ENCODE data around the gene PUM2.
A peak's percentile ranks its signal among the peaks of the same experiment; 100 is the strongest.

Gene PUM2

DNA sequence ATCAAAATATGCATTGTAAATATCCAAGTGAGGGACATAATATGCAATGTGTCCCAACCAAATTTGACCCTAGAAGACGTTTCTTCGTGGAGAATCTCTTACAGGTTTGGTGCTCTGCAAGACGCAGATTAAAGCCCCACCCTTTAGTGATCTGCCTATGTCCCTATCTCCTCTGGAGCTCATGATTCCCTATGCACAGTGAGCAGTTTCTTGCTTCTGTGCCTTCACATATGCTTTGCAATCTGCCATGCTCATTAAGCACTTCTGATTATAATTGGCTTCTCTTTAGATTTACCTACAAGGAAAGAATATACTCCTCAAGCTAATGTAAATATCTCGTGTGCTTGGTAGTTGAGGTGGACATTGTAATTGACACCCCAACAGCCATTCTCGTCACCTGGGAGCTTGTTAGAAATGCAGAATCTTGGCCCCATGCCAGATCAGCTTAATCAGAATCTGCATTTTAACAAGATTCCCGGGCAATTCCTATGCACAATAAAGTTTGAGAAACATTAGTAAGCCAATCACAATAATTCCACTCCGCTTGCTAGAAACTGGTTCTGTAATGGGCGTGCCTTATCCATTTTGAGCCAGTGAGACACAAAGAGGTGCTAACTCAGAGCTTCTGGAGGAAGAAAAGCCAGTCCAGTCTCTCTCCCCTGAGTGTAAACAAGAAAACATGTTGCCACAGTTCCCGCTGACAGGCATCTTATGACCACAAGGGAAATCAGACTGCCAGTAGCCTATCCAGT, 2.8 kb upstream of the PUM2 start:
- peaks cover 27% of the 10 kb centered on the region for H3K4me1 ChIP-seq (ENCODE audit: control insufficient read depth, insufficient read depth, low read length, poor library complexity, severe bottlenecking)
- WGBS, 2 experiments (ENCODE audit: insufficient coverage in 2 of 2): 81 to 84% methylated on average over 7 to 9 of the region's 9 CpGs
- no peaks in the 10 kb centered on the region for H3K9me3 ChIP-seq (ENCODE audit: control insufficient read depth, low read length)
- peaks cover 4% of the 10 kb centered on the region for H3K36me3 ChIP-seq (ENCODE audit: control insufficient read depth, insufficient read depth, low read length)
- no peak overlapping the region for H3K4me3 ChIP-seq (ENCODE audit: extremely low read depth, insufficient read depth, low read length, poor library complexity, severe bottlenecking)
- peak overlapping the region; percentile 95 for H3K27ac ChIP-seq (ENCODE audit: low read depth, low read length, severe bottlenecking)

DNA sequence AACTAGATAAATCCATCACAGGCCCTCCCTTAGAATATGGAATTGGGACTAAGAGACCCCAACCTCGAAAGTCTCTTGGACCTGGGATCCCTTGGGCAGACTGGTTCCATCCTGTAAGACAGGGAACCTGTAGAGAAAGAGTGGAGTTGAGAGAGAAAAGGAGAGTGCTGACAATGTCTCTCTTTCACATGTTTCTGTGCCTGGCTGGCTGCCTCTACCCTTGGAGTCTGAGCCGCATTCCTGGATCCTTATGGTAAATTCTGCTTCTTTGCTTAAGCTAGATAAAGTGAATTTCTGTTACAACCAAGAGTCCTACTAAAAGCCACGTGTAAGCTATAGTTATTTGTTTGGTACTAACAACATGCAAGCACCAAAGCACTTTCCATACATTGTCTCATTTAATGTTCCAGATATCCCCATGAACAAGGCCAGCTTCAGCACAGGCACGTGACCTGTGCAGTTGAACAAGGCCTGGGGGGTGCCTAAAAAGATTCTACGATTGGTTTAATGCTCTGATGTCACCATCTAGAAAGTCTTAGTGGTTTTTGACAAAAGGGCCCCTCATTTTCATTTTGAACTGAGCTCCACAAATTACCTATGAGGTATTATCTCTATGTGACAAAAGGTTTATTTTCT, 2.1 kb upstream of the PUM2 start:
- H3K27ac ChIP-seq (ENCODE audit: low read depth, low read length, severe bottlenecking): peak overlapping the region; percentile 95
- peaks cover 30% of the 10 kb centered on the region for H3K4me1 ChIP-seq (ENCODE audit: control insufficient read depth, insufficient read depth, low read length, poor library complexity, severe bottlenecking)
- H3K36me3 ChIP-seq (ENCODE audit: control insufficient read depth, insufficient read depth, low read length): peaks cover 10% of the 10 kb centered on the region
- no peaks in the 10 kb centered on the region for H3K9me3 ChIP-seq (ENCODE audit: control insufficient read depth, low read length)
- WGBS, 2 experiments (ENCODE audit: insufficient coverage in 2 of 2): 87 to 95% methylated on average over 2 to 3 of the region's 5 CpGs
- no peak overlapping the region for H3K4me3 ChIP-seq (ENCODE audit: extremely low read depth, insufficient read depth, low read length, poor library complexity, severe bottlenecking)

DNA sequence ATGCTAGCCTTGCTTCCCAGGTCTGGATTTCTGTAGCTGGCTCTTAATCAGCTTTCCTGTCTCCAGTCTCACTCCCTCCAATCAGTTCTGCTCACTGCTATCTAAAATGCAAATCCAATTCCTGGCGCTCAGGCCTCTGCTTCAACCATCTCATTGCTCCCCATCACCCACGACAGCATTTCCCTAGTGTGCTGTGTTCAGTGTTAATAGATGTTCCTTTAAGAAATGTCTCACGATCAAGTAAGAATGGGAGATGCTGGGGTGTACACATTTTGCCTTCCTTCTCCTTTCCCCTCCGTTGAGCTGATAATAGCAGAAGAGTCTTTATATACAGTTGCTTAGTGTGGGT, 1.6 kb upstream of the PUM2 start:
- H3K4me1 ChIP-seq (ENCODE audit: control insufficient read depth, insufficient read depth, low read length, poor library complexity, severe bottlenecking): peaks cover 34% of the 10 kb centered on the region
- H3K9me3 ChIP-seq (ENCODE audit: control insufficient read depth, low read length): no peaks in the 10 kb centered on the region
- WGBS, 2 experiments (ENCODE audit: insufficient coverage in 2 of 2): no CpG with 5 or more reads among the region's 4 CpGs
- H3K4me3 ChIP-seq (ENCODE audit: extremely low read depth, insufficient read depth, low read length, poor library complexity, severe bottlenecking): peak overlapping the region; percentile 61
- H3K36me3 ChIP-seq (ENCODE audit: control insufficient read depth, insufficient read depth, low read length): peaks cover 12% of the 10 kb centered on the region
- peak overlapping the region; percentile 95 for H3K27ac ChIP-seq (ENCODE audit: low read depth, low read length, severe bottlenecking)

DNA sequence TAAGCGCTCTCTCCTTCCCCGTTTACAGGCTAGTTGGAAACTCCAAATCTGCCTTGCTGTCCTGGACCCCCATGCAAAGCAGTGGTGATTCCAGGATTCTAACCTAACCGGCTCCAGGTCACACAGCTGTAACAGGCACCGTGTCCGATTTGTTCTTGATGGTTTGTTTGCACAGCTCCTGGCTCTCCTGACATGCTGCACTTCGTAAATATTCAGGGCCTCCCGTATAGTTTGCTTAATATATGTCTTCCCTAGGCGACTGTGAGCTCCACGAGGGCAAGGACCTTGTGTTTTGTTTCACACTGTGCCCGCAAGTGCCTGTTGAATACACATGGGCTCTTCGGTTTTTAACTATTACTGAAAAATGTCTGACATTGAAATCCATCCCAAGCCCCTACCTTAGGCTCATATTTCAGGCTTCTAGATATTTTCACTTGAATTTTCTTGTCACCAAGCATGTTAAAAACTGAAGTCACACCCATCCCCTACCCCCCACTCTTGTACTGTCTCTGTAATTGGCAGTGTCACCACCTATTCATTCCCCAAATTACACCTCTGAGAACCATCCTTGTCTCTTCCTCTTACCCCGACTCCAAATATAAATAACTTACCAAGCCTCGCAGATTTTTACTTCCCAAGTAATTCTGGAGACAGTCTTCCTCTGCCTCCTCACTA, 1.0 kb upstream of the PUM2 start:
- Histone ChIP-seq H3K36me3 (ENCODE audit: control insufficient read depth, insufficient read depth, low read length) (peaks cover 12% of the 10 kb centered on the region), H3K4me1 (ENCODE audit: control insufficient read depth, insufficient read depth, low read length, poor library complexity, severe bottlenecking) (peaks cover 37% of the 10 kb centered on the region), H3K27ac (ENCODE audit: low read depth, low read length, severe bottlenecking) (peak overlapping the region; percentile 95), H3K4me3 (ENCODE audit: extremely low read depth, insufficient read depth, low read length, poor library complexity, severe bottlenecking) (peak overlapping the region; percentile 61), H3K9me3 (ENCODE audit: control insufficient read depth, low read length) (no peaks in the 10 kb centered on the region)
- WGBS, 2 experiments (ENCODE audit: insufficient coverage in 2 of 2): 22 to 25% methylated on average over 11 to 13 of the region's 13 CpGs

DNA sequence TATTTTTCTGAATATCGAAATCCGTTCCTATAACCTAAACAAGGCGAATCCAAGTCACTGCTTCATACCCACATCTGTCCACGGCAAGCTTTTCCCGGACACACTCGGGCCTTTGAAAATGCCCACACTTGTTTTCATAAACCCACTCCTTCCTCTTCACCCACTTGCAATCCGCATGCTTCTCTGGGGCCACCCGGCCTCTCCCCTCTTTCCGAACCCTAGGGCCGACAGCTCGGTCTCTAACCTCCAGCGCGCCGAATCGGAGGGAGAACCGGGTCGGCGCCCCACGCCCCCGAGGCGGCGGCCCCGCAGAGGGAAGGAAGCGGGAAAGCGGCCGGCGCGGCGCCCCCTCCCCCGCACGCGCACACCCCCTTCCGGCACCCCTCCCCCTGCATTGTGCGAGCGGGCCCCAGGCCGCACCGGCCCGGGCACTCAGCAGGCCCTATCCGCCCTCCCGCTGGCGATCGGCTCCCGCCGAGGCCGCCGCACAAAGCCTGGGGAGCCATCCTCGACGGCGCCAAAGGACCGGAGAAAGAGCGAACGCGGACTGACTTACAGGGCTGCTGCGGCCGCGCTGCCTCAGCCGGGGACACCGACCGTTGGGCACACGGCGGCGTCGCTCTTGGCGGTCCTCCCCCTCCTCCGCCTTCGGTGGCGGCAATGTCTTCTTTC, 467 bp downstream of the PUM2 start:
- peaks cover 40% of the 10 kb centered on the region for H3K4me1 ChIP-seq (ENCODE audit: control insufficient read depth, insufficient read depth, low read length, poor library complexity, severe bottlenecking)
- 0% methylated on average over 31 to 42 of the region's 67 CpGs for WGBS, 2 experiments (ENCODE audit: insufficient coverage in 2 of 2)

DNA sequence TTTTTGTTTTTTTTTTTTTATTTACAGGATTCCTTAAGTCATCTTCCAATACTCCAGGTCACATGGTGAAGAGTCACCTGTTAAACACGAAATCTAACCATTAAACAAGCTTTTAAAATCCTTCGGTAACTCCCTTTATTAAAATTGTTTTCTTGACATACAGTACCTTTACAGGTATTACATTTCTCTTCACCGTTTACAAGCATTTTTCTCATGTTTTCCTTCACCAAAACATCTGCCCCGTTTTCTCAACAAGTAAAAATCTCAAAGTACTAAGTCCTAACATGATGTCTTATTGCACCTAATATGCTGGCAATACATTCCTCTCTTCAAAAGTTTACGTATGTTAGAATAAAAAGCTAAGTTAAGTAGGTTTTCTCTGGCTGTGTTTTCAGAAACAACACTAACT, 1.1 kb downstream of the PUM2 start:
- peaks cover 18% of the 10 kb centered on the region for H3K36me3 ChIP-seq (ENCODE audit: control insufficient read depth, insufficient read depth, low read length)
- 0% methylated on average over 4 of the region's 5 CpGs for WGBS, 2 experiments (ENCODE audit: insufficient coverage in 2 of 2)
- peaks cover 42% of the 10 kb centered on the region for H3K4me1 ChIP-seq (ENCODE audit: control insufficient read depth, insufficient read depth, low read length, poor library complexity, severe bottlenecking)
- H3K9me3 ChIP-seq (ENCODE audit: control insufficient read depth, low read length): no peaks in the 10 kb centered on the region
- peak overlapping the region; percentile 97 for H3K27ac ChIP-seq (ENCODE audit: low read depth, low read length, severe bottlenecking)
- H3K4me3 ChIP-seq (ENCODE audit: extremely low read depth, insufficient read depth, low read length, poor library complexity, severe bottlenecking): peak overlapping the region; percentile 68

More for the DNA sequence above, 467 bp downstream of the PUM2 start:
- peak overlapping the region; percentile 97 for H3K27ac ChIP-seq (ENCODE audit: low read depth, low read length, severe bottlenecking)
- peak overlapping the region; percentile 68 for H3K4me3 ChIP-seq (ENCODE audit: extremely low read depth, insufficient read depth, low read length, poor library complexity, severe bottlenecking)
- peaks cover 18% of the 10 kb centered on the region for H3K36me3 ChIP-seq (ENCODE audit: control insufficient read depth, insufficient read depth, low read length)
- no peaks in the 10 kb centered on the region for H3K9me3 ChIP-seq (ENCODE audit: control insufficient read depth, low read length)

DNA sequence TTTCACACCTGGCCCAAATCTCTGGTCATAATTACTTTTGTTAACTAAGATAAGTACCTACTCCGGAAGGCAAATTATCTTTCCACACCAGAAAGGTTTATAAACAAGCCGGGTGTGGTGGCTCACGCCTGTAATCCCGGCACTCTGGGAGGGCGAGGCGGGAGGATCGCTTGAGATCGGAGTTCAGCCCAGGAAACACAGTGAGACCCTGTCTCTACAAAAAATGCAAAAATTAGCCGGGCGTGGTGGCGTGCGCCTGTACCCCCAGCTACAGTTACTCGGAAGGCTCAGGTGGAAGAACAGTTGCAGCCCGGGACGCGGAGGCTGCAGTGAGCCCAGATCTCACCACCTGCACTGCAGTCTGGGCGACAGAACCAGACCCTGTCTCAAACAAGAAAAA, 2.1 kb downstream of the PUM2 start:
- Histone ChIP-seq H3K9me3 (ENCODE audit: control insufficient read depth, low read length) (no peaks in the 10 kb centered on the region), H3K4me3 (ENCODE audit: extremely low read depth, insufficient read depth, low read length, poor library complexity, severe bottlenecking) (peak overlapping the region; percentile 68), H3K27ac (ENCODE audit: low read depth, low read length, severe bottlenecking) (no peak overlapping the region), H3K36me3 (ENCODE audit: control insufficient read depth, insufficient read depth, low read length) (peaks cover 18% of the 10 kb centered on the region), H3K4me1 (ENCODE audit: control insufficient read depth, insufficient read depth, low read length, poor library complexity, severe bottlenecking) (peaks cover 40% of the 10 kb centered on the region)
- 85 to 90% methylated on average over 15 to 17 of the region's 17 CpGs for WGBS, 2 experiments (ENCODE audit: insufficient coverage in 2 of 2)

DNA sequence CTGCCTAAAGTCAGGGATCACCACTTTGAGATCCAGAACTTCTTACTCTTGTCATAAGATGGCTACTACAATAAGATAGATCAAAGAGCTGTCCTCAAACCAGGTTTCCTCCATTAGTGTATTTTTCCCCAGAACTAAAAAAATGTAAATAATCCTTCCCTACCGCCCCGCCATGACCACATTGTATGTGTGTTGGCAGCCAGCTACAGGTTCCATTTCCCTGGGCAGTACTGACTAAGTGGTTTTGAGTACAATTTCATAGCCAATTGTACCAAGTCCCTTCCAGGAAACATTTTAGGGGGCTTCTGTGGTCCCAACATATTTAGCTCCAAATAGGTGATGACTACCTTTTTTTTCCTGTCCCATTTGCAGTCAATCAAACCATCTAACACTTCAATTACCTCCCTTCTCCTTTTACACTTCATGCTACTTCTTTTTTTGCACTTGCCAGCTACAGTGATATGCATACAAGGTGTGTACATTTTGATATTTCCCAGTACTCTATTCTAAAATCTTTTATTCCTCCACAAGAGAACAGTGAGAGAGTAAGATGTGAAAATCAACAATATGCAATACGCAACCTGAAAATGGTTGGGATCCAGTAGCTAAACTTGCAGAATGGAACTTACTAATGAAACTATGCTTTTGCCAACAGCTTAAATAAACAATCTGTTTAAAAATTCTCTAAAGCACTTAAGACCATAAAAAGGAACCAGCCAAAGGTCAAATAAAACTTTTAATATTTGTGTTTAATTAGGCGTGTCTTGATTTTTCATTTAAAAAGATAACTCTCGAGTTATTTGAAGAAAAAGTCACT, 3.9 kb downstream of the PUM2 start:
- H3K4me1 ChIP-seq (ENCODE audit: control insufficient read depth, insufficient read depth, low read length, poor library complexity, severe bottlenecking): peaks cover 24% of the 10 kb centered on the region
- H3K9me3 ChIP-seq (ENCODE audit: control insufficient read depth, low read length): no peaks in the 10 kb centered on the region
- H3K4me3 ChIP-seq (ENCODE audit: extremely low read depth, insufficient read depth, low read length, poor library complexity, severe bottlenecking): no peak overlapping the region
- no peak overlapping the region for H3K27ac ChIP-seq (ENCODE audit: low read depth, low read length, severe bottlenecking)
- peaks cover 19% of the 10 kb centered on the region for H3K36me3 ChIP-seq (ENCODE audit: control insufficient read depth, insufficient read depth, low read length)
- WGBS, 2 experiments (ENCODE audit: insufficient coverage in 2 of 2): 96% methylated on average over 3 of the region's 5 CpGs; no CpG with 5 or more reads in 1 of the 2 experiments

DNA sequence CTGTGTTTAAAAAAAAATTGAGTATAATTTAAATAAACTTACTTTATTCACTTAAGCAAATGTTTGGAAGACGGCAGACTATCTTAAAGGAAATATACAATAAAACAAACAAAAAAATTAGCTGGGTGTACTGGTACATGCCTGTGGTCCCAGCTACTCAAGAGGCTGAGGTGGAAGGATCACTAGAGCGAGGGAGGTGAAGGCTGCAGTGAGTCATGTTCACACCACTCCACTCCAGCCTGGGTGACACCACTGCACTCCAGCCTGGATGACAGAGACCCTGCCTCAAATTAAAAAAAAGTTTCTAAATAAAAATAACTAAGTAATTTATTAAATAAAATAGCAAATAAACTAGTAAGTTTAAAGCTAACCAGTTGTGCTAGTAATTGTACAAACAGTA, 7.5 kb downstream of the PUM2 start:
- WGBS, 2 experiments (ENCODE audit: insufficient coverage in 2 of 2): no CpG with 5 or more reads among the region's 2 CpGs

DNA sequence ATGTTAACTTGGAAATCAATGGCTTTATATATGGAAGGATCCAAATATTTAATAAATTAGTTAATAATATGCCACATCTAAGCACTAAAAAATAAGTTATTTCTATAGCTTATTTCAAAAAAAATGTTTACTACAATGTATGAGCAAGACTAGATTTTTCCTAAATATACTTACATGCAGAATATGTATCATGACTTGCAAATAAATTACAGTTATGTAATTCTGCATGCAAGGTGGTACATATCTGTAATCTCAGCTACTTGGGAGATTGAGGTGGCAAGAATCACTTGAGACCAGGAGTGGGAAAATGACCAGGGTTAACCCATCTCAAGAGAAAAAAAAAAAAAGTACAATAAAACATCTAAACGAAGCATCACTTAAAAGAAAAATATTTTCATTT, 11.6 kb downstream of the PUM2 start:
- no peak overlapping the region for H3K4me3 ChIP-seq (ENCODE audit: extremely low read depth, insufficient read depth, low read length, poor library complexity, severe bottlenecking)
- no CpG with 5 or more reads among the region's 1 CpG for WGBS, 2 experiments (ENCODE audit: insufficient coverage in 2 of 2)
- peaks cover 13% of the 10 kb centered on the region for H3K36me3 ChIP-seq (ENCODE audit: control insufficient read depth, insufficient read depth, low read length)
- no peaks in the 10 kb centered on the region for H3K9me3 ChIP-seq (ENCODE audit: control insufficient read depth, low read length)
- no peak overlapping the region for H3K27ac ChIP-seq (ENCODE audit: low read depth, low read length, severe bottlenecking)
- no peaks in the 10 kb centered on the region for H3K4me1 ChIP-seq (ENCODE audit: control insufficient read depth, insufficient read depth, low read length, poor library complexity, severe bottlenecking)

More for the DNA sequence above, 7.5 kb downstream of the PUM2 start:
- Histone ChIP-seq H3K9me3 (ENCODE audit: control insufficient read depth, low read length) (no peaks in the 10 kb centered on the region), H3K4me1 (ENCODE audit: control insufficient read depth, insufficient read depth, low read length, poor library complexity, severe bottlenecking) (peaks cover 14% of the 10 kb centered on the region), H3K27ac (ENCODE audit: low read depth, low read length, severe bottlenecking) (no peak overlapping the region), H3K36me3 (ENCODE audit: control insufficient read depth, insufficient read depth, low read length) (peaks cover 21% of the 10 kb centered on the region), H3K4me3 (ENCODE audit: extremely low read depth, insufficient read depth, low read length, poor library complexity, severe bottlenecking) (no peak overlapping the region)

Measured in mesodermal cell (in vitro differentiated cells).